A549 treated with GW870086 at 1 μM for 4 hours (cell line): ENCODE measurements around the gene MCHR1. TPM values are rescaled to one million over a fixed set of nuclear protein-coding genes. Genes with fewer than 3 reads are reported as not detected.

Experiments
- total RNA-seq: library from RNA; stranded (reverse); fragments of 200-300 nt; extraction: Qiagen RNA extraction; gene quantifications from 5 replicates; pipeline ENCODE4 v1.2.3, GENCODE V29; 2022; ENCODE audit warnings: low read depth

Gene MCHR1, protein sequence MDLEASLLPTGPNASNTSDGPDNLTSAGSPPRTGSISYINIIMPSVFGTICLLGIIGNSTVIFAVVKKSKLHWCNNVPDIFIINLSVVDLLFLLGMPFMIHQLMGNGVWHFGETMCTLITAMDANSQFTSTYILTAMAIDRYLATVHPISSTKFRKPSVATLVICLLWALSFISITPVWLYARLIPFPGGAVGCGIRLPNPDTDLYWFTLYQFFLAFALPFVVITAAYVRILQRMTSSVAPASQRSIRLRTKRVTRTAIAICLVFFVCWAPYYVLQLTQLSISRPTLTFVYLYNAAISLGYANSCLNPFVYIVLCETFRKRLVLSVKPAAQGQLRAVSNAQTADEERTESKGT
- total RNA-seq = not detected in 5 replicates

DNA sequence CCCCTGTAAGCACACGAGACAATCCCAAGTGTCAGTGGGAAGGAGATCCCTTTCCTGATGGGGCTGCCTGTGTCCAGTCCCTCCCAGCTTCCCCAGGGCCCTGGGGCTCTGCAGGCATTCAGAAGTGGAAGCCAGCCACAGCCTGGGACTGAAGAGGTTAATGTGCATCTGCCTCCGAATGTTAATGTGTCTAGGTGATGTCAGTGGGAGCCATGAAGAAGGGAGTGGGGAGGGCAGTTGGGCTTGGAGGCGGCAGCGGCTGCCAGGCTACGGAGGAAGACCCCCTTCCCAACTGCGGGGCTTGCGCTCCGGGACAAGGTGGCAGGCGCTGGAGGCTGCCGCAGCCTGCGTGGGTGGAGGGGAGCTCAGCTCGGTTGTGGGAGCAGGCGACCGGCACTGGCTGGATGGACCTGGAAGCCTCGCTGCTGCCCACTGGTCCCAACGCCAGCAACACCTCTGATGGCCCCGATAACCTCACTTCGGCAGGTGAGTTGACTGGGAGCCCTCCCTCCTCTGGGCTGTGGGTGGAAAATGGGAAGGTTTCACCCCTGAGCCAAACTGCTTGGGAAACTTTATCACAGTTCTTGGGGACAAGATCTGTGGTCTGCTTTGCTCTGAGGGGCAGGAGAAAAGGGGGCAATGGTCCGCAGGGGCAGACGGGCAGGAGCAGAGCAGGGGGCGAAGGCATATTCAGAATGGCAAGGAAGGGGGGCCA lies at the start of gene MCHR1:
Gene MCHR1 (plus strand): TSS at position 236 of the 715 bp plus-strand sequence. CDS start 169 bp downstream, at position 405.

DNA sequence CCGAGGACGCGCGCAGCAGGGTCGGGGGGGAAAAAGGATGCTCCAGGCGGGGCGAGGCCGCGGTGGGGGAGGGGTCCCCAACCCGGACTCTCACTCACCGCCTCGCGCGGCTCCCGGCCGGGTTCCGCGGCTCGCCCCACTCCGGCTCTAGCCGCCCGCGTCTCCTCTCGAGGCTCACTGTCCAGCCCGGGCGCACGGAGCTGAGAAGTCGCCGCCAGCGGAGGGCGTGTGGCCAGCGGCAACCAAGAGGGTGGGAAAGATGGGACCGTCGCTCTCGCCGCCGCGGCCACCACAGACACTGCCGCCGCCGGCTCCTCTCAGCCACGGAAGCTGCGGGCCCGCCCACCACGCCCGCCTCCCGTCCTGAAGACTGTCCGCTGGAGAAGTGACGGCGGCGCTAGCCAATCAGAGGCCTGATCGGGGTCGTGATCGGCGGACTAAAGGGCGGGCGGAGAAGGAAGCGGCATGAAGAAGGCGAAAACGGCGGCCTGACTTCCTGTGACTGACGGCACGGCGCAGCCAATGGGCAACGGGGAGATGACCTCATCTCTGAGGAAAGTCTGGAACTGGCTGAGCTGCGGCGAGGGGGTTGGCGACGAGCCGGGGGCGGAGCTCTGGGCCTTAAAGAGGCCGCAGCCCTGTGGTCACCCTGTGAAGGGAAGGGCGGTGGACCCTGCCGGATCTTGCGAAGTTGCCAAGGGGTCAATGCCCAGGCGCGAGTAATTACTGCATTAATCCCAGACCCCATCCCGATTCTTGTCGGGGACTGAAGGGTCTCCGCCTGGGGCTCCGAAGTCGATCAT lies 42.7 kb upstream of the MCHR1 start, which contains the start of gene MRTFA:
Gene MRTFA (minus strand): TSS at position 340 of the 803 bp plus-strand sequence.

Other genes starting within 250 kb of the MCHR1 start
- gene MRTFA, start 42.8 kb upstream of the MCHR1 start, total RNA-seq = 48.2 to 55.2 TPM (median 51.6 TPM) in 5 replicates
- gene SLC25A17, start 139.9 kb downstream of the MCHR1 start, total RNA-seq = 22.1 to 25.0 TPM (median 22.9 TPM) in 5 replicates
- 156 to 166 TPM (median 162 TPM) in 5 replicates for gene ST13, start 177.2 kb downstream of the MCHR1 start, total RNA-seq
- gene XPNPEP3, start 177.7 kb downstream of the MCHR1 start, total RNA-seq = 7.9 to 11.9 TPM (median 8.2 TPM) in 5 replicates
- not detected in 5 replicates for gene DNAJB7, start 182.6 kb downstream of the MCHR1 start, total RNA-seq